Cardiac muscle cell (in vitro differentiated cells and primary cell): ENCODE results near the gene ZNF143. TPM values are rescaled to one million over a fixed set of nuclear protein-coding genes. Genes with fewer than 3 reads are reported as not detected.

Source experiments
- DNase-seq, 2 donors: peaks; one replicate each; pipeline versions ENCODE4 v3.0.0 to v3.0.0-alpha.2; 2010 to 2017; ENCODE audit warnings: low read depth in 1 of 2, low spot score in 1 of 2
- H3K27ac ChIP-seq: fragments of 200-600 bp; sonication (generic); 2 replicates; pipeline ENCODE4 v1.5.1; 2016
- H3K27me3 ChIP-seq: fragments of 200-600 bp; sonication (generic); 2 replicates; pipeline ENCODE4 v1.6.0; 2016; ENCODE audit warnings: control low read depth
- H3K36me3 ChIP-seq: fragments of 200-600 bp; sonication (generic); 2 replicates; pipeline ENCODE4 v1.5.1; 2016; ENCODE audit warnings: control low read depth
- H3K4me1 ChIP-seq: fragments of 200-600 bp; sonication (generic); 2 replicates; pipeline ENCODE4 v1.8.1; 2017; ENCODE audit warnings: low read depth, mild to moderate bottlenecking, mixed run types
- H3K4me3 ChIP-seq: fragments of 200-600 bp; sonication (generic); 2 replicates; pipeline ENCODE4 v1.5.1; 2016; ENCODE audit warnings: mild to moderate bottlenecking
- H3K9me3 ChIP-seq: fragments of 200-600 bp; sonication (generic); 2 replicates; pipeline ENCODE4 v1.5.1; 2017; ENCODE audit warnings: low read depth, mild to moderate bottlenecking, control low read depth
- polyA plus RNA-seq: library from polyadenylated mRNA; unstranded; fragments of >200 nt; fragmentation: Nextera tagmentation; extraction: Ambion mirVana; gene quantifications from 2 replicates; pipeline ENCODE4 v1.2.1, GENCODE V29; 2016
- total RNA-seq: library from RNA; depleted of rRNA; stranded (reverse); fragments of >200 nt; gene quantifications from 2 replicates; pipeline ENCODE4 v1.2.3, GENCODE V29; 2016
- TF ChIP-seq, protein P1 (sequence below): IDR thresholded peaks from 2 replicates; pipeline ENCODE4 v1.5.1; 2012; ENCODE audit warnings: low read depth, mild to moderate bottlenecking, low read length

Gene ZNF143
- total and polyA plus RNA-seq, 2 experiments from 2014 or later: 28.7 to 73.7 TPM

- DNase-seq: peak; percentile 90 to 92
- TF ChIP-seq, protein P1, sequence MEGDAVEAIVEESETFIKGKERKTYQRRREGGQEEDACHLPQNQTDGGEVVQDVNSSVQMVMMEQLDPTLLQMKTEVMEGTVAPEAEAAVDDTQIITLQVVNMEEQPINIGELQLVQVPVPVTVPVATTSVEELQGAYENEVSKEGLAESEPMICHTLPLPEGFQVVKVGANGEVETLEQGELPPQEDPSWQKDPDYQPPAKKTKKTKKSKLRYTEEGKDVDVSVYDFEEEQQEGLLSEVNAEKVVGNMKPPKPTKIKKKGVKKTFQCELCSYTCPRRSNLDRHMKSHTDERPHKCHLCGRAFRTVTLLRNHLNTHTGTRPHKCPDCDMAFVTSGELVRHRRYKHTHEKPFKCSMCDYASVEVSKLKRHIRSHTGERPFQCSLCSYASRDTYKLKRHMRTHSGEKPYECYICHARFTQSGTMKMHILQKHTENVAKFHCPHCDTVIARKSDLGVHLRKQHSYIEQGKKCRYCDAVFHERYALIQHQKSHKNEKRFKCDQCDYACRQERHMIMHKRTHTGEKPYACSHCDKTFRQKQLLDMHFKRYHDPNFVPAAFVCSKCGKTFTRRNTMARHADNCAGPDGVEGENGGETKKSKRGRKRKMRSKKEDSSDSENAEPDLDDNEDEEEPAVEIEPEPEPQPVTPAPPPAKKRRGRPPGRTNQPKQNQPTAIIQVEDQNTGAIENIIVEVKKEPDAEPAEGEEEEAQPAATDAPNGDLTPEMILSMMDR: no peak
- no peaks in the 10 kb centered on the region for H3K27me3 ChIP-seq
- peak overlapping the region; percentile 53 for H3K4me3 ChIP-seq
- H3K27ac ChIP-seq: peak overlapping the region; percentile 98
- no peaks in the 10 kb centered on the region for H3K9me3 ChIP-seq
- peaks cover 18% of the 10 kb centered on the region for H3K4me1 ChIP-seq
- H3K36me3 ChIP-seq: peaks cover 25% of the 10 kb centered on the region
Measured at GRCh38 chr11:9575260-9576240, 114.7 kb downstream of the ZNF143 start.

DNA sequence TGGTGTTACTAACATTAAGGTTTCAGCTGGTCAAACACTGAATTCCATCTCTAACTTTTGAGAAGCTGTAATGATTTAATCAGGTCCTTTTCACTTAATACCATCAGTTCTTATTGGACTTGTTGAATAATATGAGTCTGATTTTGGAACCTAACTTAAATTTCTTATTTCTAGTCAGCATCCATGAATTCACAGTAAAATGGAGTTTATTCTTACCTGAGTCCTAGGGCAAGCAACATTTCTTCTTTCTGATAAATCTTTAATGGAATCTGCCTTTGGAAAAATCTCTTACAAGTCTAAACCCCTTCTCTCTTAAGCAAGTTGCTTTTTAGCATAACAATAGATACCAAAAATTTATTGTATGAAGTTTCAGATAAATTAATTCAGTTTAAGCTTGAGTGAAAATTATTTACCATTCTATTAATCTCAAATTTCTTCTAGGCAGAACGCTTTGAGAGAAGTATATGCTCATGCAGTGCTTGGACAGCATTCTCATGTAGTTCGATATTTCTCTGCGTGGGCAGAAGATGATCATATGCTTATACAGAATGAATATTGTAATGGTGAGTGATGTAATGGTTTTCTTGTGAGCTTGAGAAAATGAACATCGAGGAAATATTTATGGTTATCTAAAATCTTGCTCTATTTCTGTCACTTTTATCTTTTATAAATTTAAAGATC lies 116.0 kb downstream of the ZNF143 start:
- Histone ChIP-seq H3K9me3 (no peaks in the 10 kb centered on the region), H3K27me3 (no peaks in the 10 kb centered on the region), H3K4me3 (peak overlapping the region; percentile 53), H3K4me1 (peaks cover 18% of the 10 kb centered on the region), H3K27ac (peak overlapping the region; percentile 98), H3K36me3 (peaks cover 38% of the 10 kb centered on the region)
- DNase-seq: peak in 1 of 2 donors; percentile 58
- TF ChIP-seq, protein P1: no peak

- Histone ChIP-seq H3K9me3 (no peaks in the 10 kb centered on the region), H3K27me3 (no peaks in the 10 kb centered on the region), H3K4me3 (peak overlapping the region; percentile 53), H3K27ac (peak overlapping the region; percentile 98), H3K36me3 (peaks cover 45% of the 10 kb centered on the region), H3K4me1 (peaks cover 18% of the 10 kb centered on the region)
- TF ChIP-seq, protein P1: no peak
- DNase-seq: peak in 1 of 2 donors; percentile 67
Measured at GRCh38 chr11:9577556-9577955, 116.7 kb downstream of the ZNF143 start.

Other genes starting within 250 kb of the ZNF143 start
- 120 and 196 TPM in 2 replicates for gene DENND5A, start 195.7 kb upstream of the ZNF143 start, total RNA-seq
- 99.5 and 156 TPM in 2 replicates for gene DENND5A, start 195.7 kb upstream of the ZNF143 start, polyA plus RNA-seq
- gene TMEM41B, start 146.4 kb upstream of the ZNF143 start, total RNA-seq: 77.0 and 95.7 TPM in 2 replicates
- gene TMEM41B, start 146.4 kb upstream of the ZNF143 start, polyA plus RNA-seq: 62.2 and 63.3 TPM in 2 replicates
- 88.3 and 103 TPM in 2 replicates for gene IPO7, start 76.4 kb upstream of the ZNF143 start, total RNA-seq
- 10.1 and 11.2 TPM in 2 replicates for gene IPO7, start 76.4 kb upstream of the ZNF143 start, polyA plus RNA-seq
- gene WEE1, start 112.7 kb downstream of the ZNF143 start, total RNA-seq: 63.8 and 95.9 TPM in 2 replicates
- 92.5 and 118 TPM in 2 replicates for gene WEE1, start 112.7 kb downstream of the ZNF143 start, polyA plus RNA-seq
- 7.5 and 10.9 TPM in 2 replicates for gene SWAP70, start 203.1 kb downstream of the ZNF143 start, total RNA-seq
- gene SWAP70, start 203.1 kb downstream of the ZNF143 start, polyA plus RNA-seq: 11.1 and 15.5 TPM in 2 replicates